ENCODE measurements around the gene FNDC10. TPM values are rescaled to one million over a fixed set of nuclear protein-coding genes. Genes with fewer than 3 reads are reported as not detected.

FNDC10 gene
- total and polyA plus RNA-seq, 9 of the 15 experiments (the other 6 are each of a cell fraction or from before 2014, with no cell fraction given) = 0.08 to 6.3 (median 1.6) TPM

GRCh38 chr1:1609822-1610485 lies 10.0 kb upstream of the FNDC10 start:
- Histone ChIP-seq H3K27ac (ENCODE audit: extremely low read depth, low read depth, low read length) (no peak overlapping the region), H3K9me1 (ENCODE audit: control insufficient read depth, insufficient read depth, low read length) (no peaks in the 10 kb centered on the region), H3K9me3 (replicated peaks; ENCODE audit: control insufficient read depth, insufficient read depth, low read depth, low read length) (no peaks in the 10 kb centered on the region), H3K4me1 (replicated peaks in 1 of 2; ENCODE audit: control insufficient read depth in 2 of 2, insufficient read depth in 2 of 2, low read length in 2 of 2) (peaks cover 13 to 48% of the 10 kb centered on the region in 2 experiments; a peak in 4 of 5 replicates), H3K36me3 (ENCODE audit: control insufficient read depth, insufficient read depth, low read length) (no peaks in the 10 kb centered on the region), H3K4me3 (no peak overlapping the region), H3K9ac (ENCODE audit: insufficient read depth in 1 of 2, low read depth in 2 of 2, low read length in 2 of 2) (peak overlapping the region in 1 of 2 experiments; percentile 18; a peak in 1 of 4 replicates), H3K79me2 (ENCODE audit: control insufficient read depth, insufficient read depth, low read length) (peaks cover 17% of the 10 kb centered on the region), H3K4me2 (ENCODE audit: insufficient read depth, low read length) (no peak overlapping the region), H4K20me1 (replicated peaks; ENCODE audit: control insufficient read depth, insufficient read depth, low read length) (0 out of 2 replicates have a peak, but pooled peaks cover 6% of the 10 kb centered on the region), H2AFZ (ENCODE audit: low read depth, low read length) (peak overlapping the region; percentile 11), H3K27me3 (ENCODE audit: control insufficient read depth in 2 of 2, insufficient read depth in 2 of 2, low read length in 2 of 2) (no peaks in the 10 kb centered on the region; a peak in 1 of 5 replicates)
- intact Hi-C loops (cut with micrococcal nuclease) = no loop called here
- POLR2A ChIA-PET = interaction anchor here (0.9 to 1.0 kb wide), 2 partner anchors 8 to 13 kb away, joined by 3 read pairs; no protein-coding TSS in a partner anchor
- ATAC-seq (no peak), FAIRE-seq (no peak), DNase-seq (ENCODE audit: extremely low read depth in 1 of 4, low spot score in 3 of 4) (no peak)
- 36% methylated on average over 12 of the region's 12 CpGs for WGBS (ENCODE audit: insufficient coverage, low coverage, missing lambda C conversion rate)
- CTCF ChIA-PET (ENCODE audit: low intra/inter-chr PET ratio) = no interaction called here
- in situ Hi-C loops (cut with MboI) = no loop called here
- no TSS peak for BruUV-seq (replicated peaks)
- TF ChIP-seq MAFK (IDR thresholded peaks at IDR 0.05; ENCODE audit: low read length) (no peak), ZNF316 (IDR thresholded peaks at IDR 0.05) (no peak), ZNF134 (CRISPR knock-in tag; conservative IDR thresholded peaks at IDR 0.05) (peak; percentile 78), RFX7 (CRISPR knock-in tag; IDR thresholded peaks at IDR 0.05) (no peak), ZNF175 (CRISPR knock-in tag; IDR thresholded peaks at IDR 0.05; ENCODE audit: low read depth) (peak; percentile 90), MBD2 (IDR thresholded peaks at IDR 0.05; ENCODE audit: borderline replicate concordance, low read depth) (no peak), ZNF644 (tag; IDR thresholded peaks at IDR 0.05; ENCODE audit: low read depth) (peak; percentile 90), POLR2B (IDR thresholded peaks at IDR 0.05; ENCODE audit: low read depth, partially characterized antibody) (no peak), ZC3H8 (IDR thresholded peaks at IDR 0.05) (no peak), BRF2 (IDR thresholded peaks at IDR 0.05; ENCODE audit: borderline replicate concordance, insufficient read depth, insufficient read length) (no peak), REST (IDR thresholded peaks at IDR 0.05; ENCODE audit: borderline replicate concordance) (no peak), REST (CRISPR knock-in tag; IDR thresholded peaks at IDR 0.05; ENCODE audit: low read depth) (no peak), NR2F6 (CRISPR knock-in tag; IDR thresholded peaks at IDR 0.05) (peak; percentile 52; the same call in 1 of the 2 replicates)

All from K562 (cell line).